ENCODE data around the gene FIGLA. TPM values are rescaled to one million over a fixed set of nuclear protein-coding genes. Genes with fewer than 3 reads are reported as not detected.

The FIGLA gene
- total RNA-seq, 1 experiment from 2014 or later: not detected

- H3K27ac ChIP-seq (ENCODE audit: low read depth, low read length, poor library complexity, severe bottlenecking): no peak within 1 kb of the TSS
- intact Hi-C loops (cut with micrococcal nuclease; ENCODE audit: unreplicated experiment): loop anchor here (10.0 kb wide), 1 partner anchor 353 kb away; no protein-coding TSS in a partner anchor
- peak; percentile 68 for DNase-seq (ENCODE audit: low spot score)
- TF ChIP-seq CTCF (conservative IDR thresholded peaks at IDR 0.05; ENCODE audit: low read depth, low read length): peak; percentile 48
- no peak for TF ChIP-seq EZH2 (IDR thresholded peaks at IDR 0.05; ENCODE audit: borderline replicate concordance, low read depth, low read length, poor library complexity, severe bottlenecking)
- POLR2A ChIA-PET (ENCODE audit: low non-redundant PET): no interaction called here
- peaks cover 11% of the 10 kb centered on the region for H3K4me1 ChIP-seq (ENCODE audit: insufficient read depth, low read length, poor library complexity, severe bottlenecking)
- no peaks in the 10 kb centered on the region for H3K9me3 ChIP-seq (ENCODE audit: low read depth, low read length, poor library complexity, severe bottlenecking)
- H3K36me3 ChIP-seq (ENCODE audit: insufficient read depth, low read length, poor library complexity, severe bottlenecking): no peaks in the 10 kb centered on the region
- CTCF ChIA-PET: interaction anchor here (0.6 to 1.0 kb wide), 3 partner anchors 14 to 463 kb away, joined by 4 to 6 read pairs (median 5); no protein-coding TSS in a partner anchor
- BruUV-seq (replicated peaks): no TSS peak
- peak within 1 kb of the TSS; percentile 53 for H3K4me3 ChIP-seq (ENCODE audit: low read depth, low read length, poor library complexity, severe bottlenecking)
- H3K27me3 ChIP-seq (replicated peaks; ENCODE audit: insufficient read depth, low read depth, low read length, poor library complexity): peaks cover 45% of the 10 kb centered on the region
These were observed 22.5 kb downstream of the FIGLA start, which contains the start of gene ADD2 for GRCh38 chr2:70767699-70768589. ADD2 (minus strand) TSS chr2:70768200; CDS start chr2:70706408, 61,792 bp downstream.

DNA sequence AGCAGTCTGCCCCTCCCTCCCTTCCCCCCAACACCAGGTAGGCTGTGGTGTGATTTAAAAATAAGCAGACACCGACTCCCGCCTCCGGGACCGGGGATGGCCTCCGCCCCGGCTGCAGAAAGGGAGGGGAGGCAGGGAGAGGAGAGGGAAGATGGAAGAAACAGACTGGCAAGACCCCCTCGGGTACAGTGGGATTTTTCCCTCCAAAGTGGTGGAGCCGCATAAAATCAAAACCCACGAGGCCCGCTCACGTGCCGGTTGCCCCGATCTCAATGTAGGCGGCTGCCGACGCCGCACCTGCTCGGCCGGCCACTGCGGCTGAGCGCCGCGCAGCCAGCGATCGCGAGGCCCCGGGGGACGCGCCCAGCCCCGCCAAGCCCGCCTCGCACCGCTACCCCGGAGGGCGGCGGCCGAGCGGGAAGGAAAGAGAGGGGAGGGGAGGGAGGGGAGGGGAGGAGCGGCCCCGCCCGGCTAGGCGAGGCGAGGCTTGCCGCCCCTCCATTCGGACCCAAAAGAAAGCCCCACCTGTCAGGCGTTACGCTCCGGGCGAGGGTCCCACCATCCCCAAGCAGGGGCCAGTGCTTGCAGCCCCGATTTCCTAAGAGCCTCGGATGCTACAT lies 23.3 kb downstream of the FIGLA start:
- Histone ChIP-seq H3K27ac (ENCODE audit: low read depth, low read length, poor library complexity, severe bottlenecking) (no peak overlapping the region), H3K27me3 (replicated peaks; ENCODE audit: insufficient read depth, low read depth, low read length, poor library complexity) (peaks cover 45% of the 10 kb centered on the region), H3K4me1 (ENCODE audit: insufficient read depth, low read length, poor library complexity, severe bottlenecking) (peaks cover 11% of the 10 kb centered on the region), H3K4me3 (ENCODE audit: low read depth, low read length, poor library complexity, severe bottlenecking) (peak overlapping the region; percentile 53), H3K36me3 (ENCODE audit: insufficient read depth, low read length, poor library complexity, severe bottlenecking) (no peaks in the 10 kb centered on the region), H3K9me3 (ENCODE audit: low read depth, low read length, poor library complexity, severe bottlenecking) (no peaks in the 10 kb centered on the region)
- CTCF ChIA-PET: interaction anchor here (1.0 kb wide), 1 partner anchor 463 kb away, joined by 6 read pairs; no protein-coding TSS in a partner anchor
- POLR2A ChIA-PET (ENCODE audit: low non-redundant PET): no interaction called here
- TF ChIP-seq EZH2 (IDR thresholded peaks at IDR 0.05; ENCODE audit: borderline replicate concordance, low read depth, low read length, poor library complexity, severe bottlenecking) (peak; percentile 83), CTCF (conservative IDR thresholded peaks at IDR 0.05; ENCODE audit: low read depth, low read length) (no peak)
- intact Hi-C loops (cut with micrococcal nuclease; ENCODE audit: unreplicated experiment): loop anchor here (10.0 kb wide), 1 partner anchor 352 kb away; no protein-coding TSS in a partner anchor
- BruUV-seq (replicated peaks): no TSS peak
- DNase-seq (ENCODE audit: low spot score): no peak

DNA sequence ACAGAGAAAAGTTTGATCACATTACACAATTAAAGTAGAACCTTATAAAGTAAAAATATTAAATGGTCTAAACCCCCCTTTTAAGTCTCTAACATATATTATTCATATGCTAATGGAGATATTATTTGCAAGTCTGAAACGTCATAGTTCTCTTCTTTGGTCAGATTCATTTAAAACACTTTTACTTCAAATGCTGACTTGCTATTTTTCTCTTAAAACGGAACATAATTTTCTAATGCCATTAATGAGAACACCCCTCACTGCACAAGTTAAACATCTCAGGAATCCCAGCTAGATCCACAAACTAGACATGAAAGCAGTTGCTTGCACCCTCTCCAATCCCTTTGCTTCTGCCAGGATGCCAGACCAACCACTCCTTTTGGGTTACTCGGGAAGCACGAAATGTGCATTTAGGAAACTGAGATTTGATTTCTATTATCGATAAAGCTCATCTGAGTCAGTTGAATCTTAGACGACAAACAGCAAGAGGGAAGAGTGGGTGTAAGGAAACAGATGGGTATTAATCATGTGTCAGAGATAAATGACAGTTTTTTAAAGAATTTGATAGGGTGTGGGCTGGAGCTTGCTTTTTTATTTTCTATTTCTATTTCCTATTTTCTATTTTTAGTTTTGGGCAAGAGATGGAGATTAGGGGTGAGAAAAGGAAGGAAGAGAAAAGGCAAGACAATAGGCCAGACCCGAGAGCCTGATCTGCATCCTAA lies 23.9 kb downstream of the FIGLA start:
- TF ChIP-seq EZH2 (IDR thresholded peaks at IDR 0.05; ENCODE audit: borderline replicate concordance, low read depth, low read length, poor library complexity, severe bottlenecking) (no peak), CTCF (conservative IDR thresholded peaks at IDR 0.05; ENCODE audit: low read depth, low read length) (no peak)

More for the DNA sequence above, 23.9 kb downstream of the FIGLA start:
- Histone ChIP-seq H3K36me3 (ENCODE audit: insufficient read depth, low read length, poor library complexity, severe bottlenecking) (no peaks in the 10 kb centered on the region), H3K4me3 (ENCODE audit: low read depth, low read length, poor library complexity, severe bottlenecking) (peak overlapping the region; percentile 53), H3K9me3 (ENCODE audit: low read depth, low read length, poor library complexity, severe bottlenecking) (no peaks in the 10 kb centered on the region), H3K4me1 (ENCODE audit: insufficient read depth, low read length, poor library complexity, severe bottlenecking) (peaks cover 11% of the 10 kb centered on the region), H3K27ac (ENCODE audit: low read depth, low read length, poor library complexity, severe bottlenecking) (no peak overlapping the region), H3K27me3 (replicated peaks; ENCODE audit: insufficient read depth, low read depth, low read length, poor library complexity) (peaks cover 45% of the 10 kb centered on the region)
- CTCF ChIA-PET: no interaction called here
- BruUV-seq (replicated peaks): TSS peak; percentile 40
- intact Hi-C loops (cut with micrococcal nuclease; ENCODE audit: unreplicated experiment): loop anchor here (10.0 kb wide), 1 partner anchor 352 kb away; no protein-coding TSS in a partner anchor
- no peak for DNase-seq (ENCODE audit: low spot score)
- POLR2A ChIA-PET (ENCODE audit: low non-redundant PET): no interaction called here

Measured in A673 (cell line).